Thyroid gland (tissue), 4 donors: ENCODE results near the gene PIP4K2A. TPM values are rescaled to one million over a fixed set of nuclear protein-coding genes. Genes with fewer than 3 reads are reported as not detected.

ENCODE experiments used
- DNase-seq, 2 donors: peaks; one replicate each; pipeline ENCODE4 v3.0.0-alpha.2; 2019
- H3K27ac ChIP-seq, 3 donors: fragments of 200-600 bp; sonication (generic); 1 replicate in 2 of 3; 2 replicates in 1 of 3; pipeline ENCODE4 v1.5.1; 2016 to 2019; ENCODE audit warnings: mild to moderate bottlenecking in 1 of 3, moderate library complexity in 1 of 3
- H3K27me3 ChIP-seq: fragments of 200-600 bp; sonication (generic); one replicate; pipeline ENCODE4 v1.5.1; 2019
- H3K36me3 ChIP-seq, 2 donors: fragments of 200-600 bp; sonication (generic); one replicate each; pipeline ENCODE4 v1.5.1; 2016 to 2019
- H3K4me1 ChIP-seq, 2 donors: fragments of 200-600 bp; sonication (generic); one replicate each; pipeline ENCODE4 v1.5.1; 2017 to 2019
- H3K4me3 ChIP-seq, 3 donors: fragments of 200-600 bp; sonication (generic); replicated peaks in 1 of 3; 1 replicate in 2 of 3; 2 replicates in 1 of 3; pipeline ENCODE4 v1.5.1; 2016; ENCODE audit warnings: mild to moderate bottlenecking in 1 of 3
- H3K9me3 ChIP-seq: fragments of 200-600 bp; sonication (generic); one replicate; pipeline ENCODE4 v1.5.1; 2017
- POLR2A ChIP-seq, 2 donors: fragments of 450-650 bp; IDR thresholded peaks; one replicate each; pipeline ENCODE4 v1.6.1; 2017; ENCODE audit warnings: antibody characterized with exemption in 2 of 2, mild to moderate bottlenecking in 2 of 2, moderate library complexity in 1 of 2
- WGBS, 2 donors: methylation state at CpG; one replicate each; pipeline ENCODE4 v1.1.5; 2017; 5-methylcytosine and 5-hydroxymethylcytosine counted together
- intact Hi-C: fragments of 100-400 bp; cut with DNase I; formaldehyde crosslinking; loops from one replicate; pipeline ENCODE4 v1.15.1; 2023
- total RNA-seq, 4 donors: library from RNA; depleted of rRNA; stranded (reverse); fragments of >200 nt; gene quantifications; one replicate each; pipeline ENCODE4 v1.2.3, GENCODE V29; 2016
- TF ChIP-seq, protein P1 (sequence below), 6 experiments: fragments of 200-600 bp in 3 of 6; fragments of 450-650 bp in 3 of 6; sonication (generic) in 3 of 6; IDR thresholded peaks; one replicate each; pipeline ENCODE4 v1.5.1; 2016 to 2019; ENCODE audit warnings: antibody characterized with exemption in 6 of 6, mild to moderate bottlenecking in 2 of 6, inconsistent platforms in 1 of 6, moderate library complexity in 1 of 6

PIP4K2A gene
- total RNA-seq, 4 donors from 2014 or later = 16.5 to 23.2 (median 19.3) TPM

- Histone ChIP-seq H3K4me3 (no peak overlapping the region), H3K36me3 (no peaks in the 10 kb centered on the region), H3K27me3 (no peaks in the 10 kb centered on the region), H3K9me3 (no peaks in the 10 kb centered on the region), H3K27ac (no peak overlapping the region), H3K4me1 (no peaks in the 10 kb centered on the region)
- DNase-seq = no peak
- TF ChIP-seq POLR2A (IDR thresholded peaks at IDR 0.05) = no peak
- WGBS, 2 donors = 57 to 59% methylated on average over 2 of the region's 2 CpGs
- intact Hi-C loops = loop anchor here (10.0 kb wide), 1 partner anchor 132 kb away; no protein-coding TSS in a partner anchor
Measured at GRCh38 chr10:22727112-22727511, 12.7 kb upstream of the PIP4K2A start.

DNA sequence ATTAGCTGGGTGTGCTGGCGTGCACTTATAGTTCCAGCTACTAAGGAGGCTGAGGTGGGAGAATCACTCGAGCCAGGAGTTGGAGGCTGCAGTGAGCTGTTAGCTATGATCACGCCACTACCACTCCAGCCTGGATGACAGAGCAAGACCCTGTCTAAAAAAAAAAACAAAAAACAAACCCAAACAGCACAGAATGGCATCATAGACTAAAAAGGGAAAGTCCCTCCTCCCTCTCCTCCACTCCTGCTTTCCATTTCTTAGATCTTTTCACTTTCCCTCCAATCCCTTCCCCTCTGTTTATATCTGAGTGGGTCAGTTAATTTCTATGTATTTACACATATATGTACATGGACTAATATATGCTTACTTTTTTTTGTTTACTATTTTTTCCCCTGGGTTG lies 10.4 kb upstream of the PIP4K2A start:
- Histone ChIP-seq H3K36me3 (no peaks in the 10 kb centered on the region), H3K4me3 (no peak overlapping the region), H3K27ac (no peak overlapping the region), H3K9me3 (no peaks in the 10 kb centered on the region), H3K4me1 (no peaks in the 10 kb centered on the region), H3K27me3 (no peaks in the 10 kb centered on the region)
- intact Hi-C loops = loop anchor here (10.0 kb wide), 1 partner anchor 130 kb away; no protein-coding TSS in a partner anchor
- TF ChIP-seq POLR2A (IDR thresholded peaks at IDR 0.05) = no peak
- TF ChIP-seq, protein P1, sequence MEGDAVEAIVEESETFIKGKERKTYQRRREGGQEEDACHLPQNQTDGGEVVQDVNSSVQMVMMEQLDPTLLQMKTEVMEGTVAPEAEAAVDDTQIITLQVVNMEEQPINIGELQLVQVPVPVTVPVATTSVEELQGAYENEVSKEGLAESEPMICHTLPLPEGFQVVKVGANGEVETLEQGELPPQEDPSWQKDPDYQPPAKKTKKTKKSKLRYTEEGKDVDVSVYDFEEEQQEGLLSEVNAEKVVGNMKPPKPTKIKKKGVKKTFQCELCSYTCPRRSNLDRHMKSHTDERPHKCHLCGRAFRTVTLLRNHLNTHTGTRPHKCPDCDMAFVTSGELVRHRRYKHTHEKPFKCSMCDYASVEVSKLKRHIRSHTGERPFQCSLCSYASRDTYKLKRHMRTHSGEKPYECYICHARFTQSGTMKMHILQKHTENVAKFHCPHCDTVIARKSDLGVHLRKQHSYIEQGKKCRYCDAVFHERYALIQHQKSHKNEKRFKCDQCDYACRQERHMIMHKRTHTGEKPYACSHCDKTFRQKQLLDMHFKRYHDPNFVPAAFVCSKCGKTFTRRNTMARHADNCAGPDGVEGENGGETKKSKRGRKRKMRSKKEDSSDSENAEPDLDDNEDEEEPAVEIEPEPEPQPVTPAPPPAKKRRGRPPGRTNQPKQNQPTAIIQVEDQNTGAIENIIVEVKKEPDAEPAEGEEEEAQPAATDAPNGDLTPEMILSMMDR (IDR thresholded peaks at IDR 0.05) = no peak
- no peak for DNase-seq
- whole genome bisulfite sequencing, 2 donors = 88 to 97% methylated on average over 3 of the region's 3 CpGs

GRCh38 chr10:22723783-22724182 lies 9.4 kb upstream of the PIP4K2A start:
- TF ChIP-seq, protein P1 (IDR thresholded peaks at IDR 0.05) = no peak
- TF ChIP-seq POLR2A (IDR thresholded peaks at IDR 0.05) = no peak
- DNase-seq = no peak
- H3K27ac ChIP-seq = no peak overlapping the region
- no peaks in the 10 kb centered on the region for H3K27me3 ChIP-seq
- no peak overlapping the region for H3K4me3 ChIP-seq
- intact Hi-C loops = loop anchor here (10.0 kb wide), 1 partner anchor 129 kb away; no protein-coding TSS in a partner anchor
- H3K4me1 ChIP-seq = no peaks in the 10 kb centered on the region
- no peaks in the 10 kb centered on the region for H3K9me3 ChIP-seq
- H3K36me3 ChIP-seq = no peaks in the 10 kb centered on the region
- WGBS, 2 donors = 84 to 91% methylated on average over 6 of the region's 6 CpGs

DNA sequence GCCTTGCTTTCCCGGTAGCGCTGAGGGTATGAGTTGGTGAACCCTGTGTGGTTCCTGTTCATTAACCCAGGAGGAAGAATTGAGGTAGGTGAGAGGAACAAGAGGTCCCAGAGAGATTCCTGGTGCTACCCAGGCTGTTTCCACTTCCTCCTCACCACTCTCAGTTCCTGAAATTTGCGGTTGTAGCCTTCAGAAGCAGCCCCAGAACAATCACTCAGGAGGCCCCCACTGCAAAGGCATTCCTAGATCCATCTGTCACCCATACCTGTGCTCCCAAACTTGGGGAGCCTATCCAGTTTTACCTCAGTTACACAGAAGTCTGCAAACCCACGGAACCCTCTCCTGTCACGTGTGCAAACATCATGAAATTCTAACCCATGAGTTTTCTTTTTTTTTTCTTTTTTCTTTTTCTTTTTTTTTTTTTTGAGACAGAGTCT lies 9.0 kb upstream of the PIP4K2A start:
- TF ChIP-seq, protein P1 (IDR thresholded peaks at IDR 0.05) = no peak
- no peak for TF ChIP-seq POLR2A (IDR thresholded peaks at IDR 0.05)
- no peaks in the 10 kb centered on the region for H3K27me3 ChIP-seq
- H3K9me3 ChIP-seq = no peaks in the 10 kb centered on the region
- H3K4me1 ChIP-seq = no peaks in the 10 kb centered on the region
- intact Hi-C loops = loop anchor here (10.0 kb wide), 1 partner anchor 129 kb away; no protein-coding TSS in a partner anchor
- DNase-seq = no peak
- H3K4me3 ChIP-seq = no peak overlapping the region
- no peak overlapping the region for H3K27ac ChIP-seq
- 77 to 85% methylated on average over 5 of the region's 5 CpGs for WGBS, 2 donors
- H3K36me3 ChIP-seq = no peaks in the 10 kb centered on the region

DNA sequence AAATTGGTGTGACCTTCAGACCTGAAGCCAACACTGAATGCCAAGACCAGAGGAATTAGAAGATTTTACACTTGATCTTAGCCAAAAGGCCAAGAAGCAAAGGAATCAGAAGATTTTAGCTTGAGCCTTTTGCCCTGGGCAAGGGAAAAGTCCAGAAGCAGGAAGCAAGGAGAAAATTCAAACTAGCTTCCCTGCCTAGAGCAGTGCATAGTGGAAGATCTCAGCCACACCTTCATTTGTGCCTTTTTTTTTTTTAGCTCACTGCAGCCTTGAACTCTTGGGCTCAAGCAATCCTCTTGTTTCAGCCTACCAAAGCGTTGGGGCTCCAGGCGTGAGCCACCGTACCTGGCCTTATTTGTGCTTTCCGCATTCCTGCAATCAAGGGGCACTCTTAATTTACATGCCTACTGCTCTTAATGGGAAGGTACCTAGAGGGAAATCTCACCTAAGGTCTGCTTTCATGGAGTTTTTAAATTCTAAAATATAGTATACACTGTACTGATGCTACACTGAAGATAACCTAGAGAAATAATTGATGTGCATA lies 8.3 kb upstream of the PIP4K2A start:
- DNase-seq = no peak
- WGBS, 2 donors = 73 to 76% methylated on average over 4 of the region's 4 CpGs

More for the DNA sequence above, 8.3 kb upstream of the PIP4K2A start:
- no peak overlapping the region for H3K4me3 ChIP-seq
- H3K4me1 ChIP-seq = no peaks in the 10 kb centered on the region
- H3K27ac ChIP-seq = no peak overlapping the region
- no peaks in the 10 kb centered on the region for H3K27me3 ChIP-seq
- no peaks in the 10 kb centered on the region for H3K9me3 ChIP-seq
- no peak for TF ChIP-seq POLR2A (IDR thresholded peaks at IDR 0.05)
- TF ChIP-seq, protein P1 (IDR thresholded peaks at IDR 0.05) = no peak
- intact Hi-C loops = loop anchor here (10.0 kb wide), 1 partner anchor 128 kb away; no protein-coding TSS in a partner anchor
- no peaks in the 10 kb centered on the region for H3K36me3 ChIP-seq
